ENCODE results near the gene IZUMO4. TPM values are rescaled to one million over a fixed set of nuclear protein-coding genes. Genes with fewer than 3 reads are reported as not detected.

The IZUMO4 gene
- total RNA-seq: 10 to 100 TPM in 1 of 3 donors, 1 to 10 TPM in 2; 3.6 to 12.8 (median 3.7) TPM

DNA sequence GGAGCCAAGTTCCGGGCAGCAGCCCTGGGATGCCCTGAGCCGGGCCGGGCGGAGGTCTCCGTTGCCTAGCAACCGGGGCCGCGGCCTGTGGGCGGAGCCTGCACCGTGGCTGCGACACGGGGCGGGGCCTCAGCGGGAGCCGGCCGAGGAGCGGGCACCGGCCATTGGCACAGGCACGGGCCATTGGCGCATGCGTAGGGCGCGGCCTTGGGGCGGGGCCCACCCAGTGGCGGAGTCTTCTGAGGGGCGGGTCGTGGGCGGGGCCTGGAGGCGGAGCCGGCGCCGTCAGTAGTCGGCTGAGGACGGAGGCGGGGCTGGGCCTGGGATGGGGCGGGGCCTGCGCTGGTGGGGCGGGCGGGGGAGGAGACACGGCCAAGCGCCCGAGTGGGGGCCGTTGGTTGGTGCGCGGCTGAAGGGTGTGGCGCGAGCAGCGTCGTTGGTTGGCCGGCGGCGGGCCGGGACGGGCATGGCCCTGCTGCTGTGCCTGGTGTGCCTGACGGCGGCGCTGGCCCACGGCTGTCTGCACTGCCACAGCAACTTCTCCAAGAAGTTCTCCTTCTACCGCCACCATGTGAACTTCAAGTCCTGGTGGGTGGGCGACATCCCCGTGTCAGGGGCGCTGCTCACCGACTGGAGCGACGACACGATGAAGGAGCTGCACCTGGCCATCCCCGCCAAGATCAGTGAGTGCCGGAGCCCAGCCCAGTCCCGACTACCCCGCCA lies at the start of gene IZUMO4:
Gene IZUMO4, plus strand, starts transcription at position 436 of the 723 bp plus-strand sequence. Its CDS starts 31 bp downstream, at position 467.
- TF ChIP-seq POLR2AphosphoS5 (IDR thresholded peaks at IDR 0.05) (no peak), POLR2A (IDR thresholded peaks at IDR 0.05) (no peak)
- TF ChIP-seq, protein P1, sequence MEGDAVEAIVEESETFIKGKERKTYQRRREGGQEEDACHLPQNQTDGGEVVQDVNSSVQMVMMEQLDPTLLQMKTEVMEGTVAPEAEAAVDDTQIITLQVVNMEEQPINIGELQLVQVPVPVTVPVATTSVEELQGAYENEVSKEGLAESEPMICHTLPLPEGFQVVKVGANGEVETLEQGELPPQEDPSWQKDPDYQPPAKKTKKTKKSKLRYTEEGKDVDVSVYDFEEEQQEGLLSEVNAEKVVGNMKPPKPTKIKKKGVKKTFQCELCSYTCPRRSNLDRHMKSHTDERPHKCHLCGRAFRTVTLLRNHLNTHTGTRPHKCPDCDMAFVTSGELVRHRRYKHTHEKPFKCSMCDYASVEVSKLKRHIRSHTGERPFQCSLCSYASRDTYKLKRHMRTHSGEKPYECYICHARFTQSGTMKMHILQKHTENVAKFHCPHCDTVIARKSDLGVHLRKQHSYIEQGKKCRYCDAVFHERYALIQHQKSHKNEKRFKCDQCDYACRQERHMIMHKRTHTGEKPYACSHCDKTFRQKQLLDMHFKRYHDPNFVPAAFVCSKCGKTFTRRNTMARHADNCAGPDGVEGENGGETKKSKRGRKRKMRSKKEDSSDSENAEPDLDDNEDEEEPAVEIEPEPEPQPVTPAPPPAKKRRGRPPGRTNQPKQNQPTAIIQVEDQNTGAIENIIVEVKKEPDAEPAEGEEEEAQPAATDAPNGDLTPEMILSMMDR (IDR thresholded peaks at IDR 0.05): peak; percentile 19 to 48 (median 27)
- Histone ChIP-seq H3K4me1 (peaks cover 0 to 10% of the 10 kb centered on the region in 2 donors), H3K27ac (peak within 1 kb of the TSS; percentile 92 to 97), H3K36me3 (no peaks in the 10 kb centered on the region), H3K4me3 (peak within 1 kb of the TSS; percentile 61 to 85 (median 70)), H3K27me3 (no peaks in the 10 kb centered on the region), H3K9me3 (no peaks in the 10 kb centered on the region)
- peak; percentile 98 to 100 for DNase-seq (ENCODE audit: low spot score in 2 of 2)
- intact Hi-C loops (cut with DNase I; ENCODE audit: low total_unique reads): loop anchor here (10.0 kb wide), 1 partner anchor 192 kb away; the partner anchor contains the start of genes ADAT3 and SCAMP4

DNA sequence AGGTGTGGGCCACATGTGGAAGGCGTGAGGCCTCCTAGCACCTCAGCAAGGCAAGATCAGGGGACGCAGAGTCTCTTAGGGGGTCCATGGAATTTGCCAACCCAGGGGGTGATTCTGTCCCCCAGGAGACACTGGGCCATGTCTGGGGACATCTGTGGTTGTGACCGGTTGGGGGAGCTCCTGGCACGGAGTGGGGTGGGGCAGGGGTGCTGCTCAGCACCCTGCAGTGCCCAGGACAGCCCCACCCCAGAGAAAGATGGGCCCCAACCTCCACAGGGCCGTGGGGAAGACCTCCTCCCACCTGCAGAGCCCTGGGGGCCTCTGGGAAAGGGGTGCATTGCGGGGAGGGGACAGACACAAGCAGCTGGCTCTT lies 49.7 kb upstream of the IZUMO4 start:
- Histone ChIP-seq H3K27me3 (no peaks in the 10 kb centered on the region), H3K36me3 (no peaks in the 10 kb centered on the region), H3K27ac (peak overlapping the region; percentile 98), H3K9me3 (no peaks in the 10 kb centered on the region), H3K4me1 (peaks cover 59 to 70% of the 10 kb centered on the region in 2 donors), H3K4me3 (peak overlapping the region in 2 of 3 donors; percentile 95 to 97)
- DNase-seq (ENCODE audit: low spot score in 2 of 2): no peak
- intact Hi-C loops (cut with DNase I; ENCODE audit: low total_unique reads): no loop called here
- no peak for TF ChIP-seq POLR2AphosphoS5 (IDR thresholded peaks at IDR 0.05)
- TF ChIP-seq, protein P1 (IDR thresholded peaks at IDR 0.05): no peak
- no peak for TF ChIP-seq POLR2A (IDR thresholded peaks at IDR 0.05)

DNA sequence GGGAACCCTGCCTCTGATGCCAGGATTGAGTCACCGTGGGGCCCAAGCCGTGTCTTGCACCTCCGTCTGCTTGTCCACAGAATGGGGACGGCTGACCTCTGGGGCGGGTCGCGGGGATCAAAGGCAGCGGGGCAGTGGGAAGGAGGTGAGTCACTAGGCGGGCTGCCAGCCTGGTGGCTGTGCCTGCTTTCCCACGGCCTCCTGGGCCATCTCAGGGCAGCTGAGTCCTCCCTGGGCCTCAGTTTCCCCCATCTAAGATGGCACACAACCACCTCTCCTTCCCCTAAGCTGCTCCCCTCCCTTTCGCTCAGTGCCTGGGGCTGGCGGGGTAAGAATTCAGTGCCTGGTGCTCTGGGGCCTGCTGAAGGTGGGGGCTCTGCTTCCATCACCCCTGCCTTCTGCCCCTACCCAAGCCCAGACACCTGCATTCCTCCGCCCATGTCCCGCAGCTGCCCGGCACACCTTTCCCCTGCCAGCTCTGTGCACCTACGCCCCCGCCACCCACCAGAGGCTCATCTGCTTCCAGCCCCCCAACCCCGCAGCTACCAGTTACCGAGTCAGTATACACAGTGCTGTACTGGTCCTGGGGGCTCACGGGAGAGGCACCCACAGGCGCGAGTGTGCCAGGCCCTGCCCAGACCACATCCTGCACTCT lies 49.1 kb upstream of the IZUMO4 start:
- TF ChIP-seq POLR2AphosphoS5 (IDR thresholded peaks at IDR 0.05): peak in 1 of 3 donors; percentile 61
- TF ChIP-seq, protein P1 (IDR thresholded peaks at IDR 0.05): no peak
- peak overlapping the region; percentile 98 for H3K27ac ChIP-seq
- no peaks in the 10 kb centered on the region for H3K9me3 ChIP-seq
- peak overlapping the region in 2 of 3 donors; percentile 95 to 97 for H3K4me3 ChIP-seq
- peaks cover 59 to 73% of the 10 kb centered on the region in 2 donors for H3K4me1 ChIP-seq
- intact Hi-C loops (cut with DNase I; ENCODE audit: low total_unique reads): no loop called here
- no peaks in the 10 kb centered on the region for H3K27me3 ChIP-seq
- H3K36me3 ChIP-seq: no peaks in the 10 kb centered on the region
- no peak for DNase-seq (ENCODE audit: low spot score in 2 of 2)

DNA sequence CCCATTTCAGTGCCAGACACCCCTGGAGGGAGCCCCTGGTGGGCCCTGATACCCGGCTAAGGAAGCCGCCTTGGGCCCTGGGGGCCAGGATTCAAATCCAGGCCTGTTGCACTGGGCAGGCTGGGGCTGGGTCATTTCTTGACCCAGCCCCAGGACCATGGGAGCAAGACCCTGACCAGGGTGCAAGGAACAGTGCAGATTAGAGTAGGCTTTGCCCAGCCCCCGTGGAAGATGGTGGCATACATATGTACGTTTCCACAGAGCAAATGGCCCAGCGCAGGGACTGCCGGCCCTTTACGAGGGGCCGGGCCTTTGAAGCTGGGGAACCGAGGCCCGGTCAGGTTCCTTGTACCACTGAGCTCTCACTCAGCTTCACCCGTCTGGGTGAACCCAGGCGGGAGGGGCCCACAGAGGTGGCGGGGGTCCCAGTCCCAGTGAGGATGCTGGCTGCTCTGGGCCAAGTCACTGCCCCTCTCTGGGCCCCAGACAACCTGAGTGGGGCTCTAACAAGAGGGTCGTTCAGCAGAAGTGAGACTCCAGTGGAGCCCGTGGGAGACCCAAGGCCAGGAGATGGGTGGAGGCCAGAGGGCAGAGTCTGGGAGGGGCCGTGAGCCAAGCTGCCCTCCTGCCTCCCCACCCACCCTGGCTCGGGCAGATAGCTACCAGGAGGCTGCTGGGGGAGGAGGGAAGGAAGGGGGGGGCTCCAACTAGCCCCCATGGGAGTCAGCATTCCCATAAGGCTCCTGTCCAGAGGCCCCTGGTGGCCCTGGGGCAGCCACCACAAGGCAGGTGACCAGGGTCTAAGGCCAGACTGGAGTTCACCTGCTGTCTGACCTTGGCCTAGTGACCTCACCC lies 48.4 kb upstream of the IZUMO4 start:
- no peaks in the 10 kb centered on the region for H3K9me3 ChIP-seq
- DNase-seq (ENCODE audit: low spot score in 2 of 2): no peak
- H3K4me3 ChIP-seq: peak overlapping the region; percentile 95 to 97 (median 97)
- intact Hi-C loops (cut with DNase I; ENCODE audit: low total_unique reads): no loop called here
- H3K27me3 ChIP-seq: no peaks in the 10 kb centered on the region
- peak overlapping the region; percentile 98 for H3K27ac ChIP-seq
- peaks cover 51 to 66% of the 10 kb centered on the region in 2 donors for H3K4me1 ChIP-seq
- no peaks in the 10 kb centered on the region for H3K36me3 ChIP-seq
- TF ChIP-seq, protein P1 (IDR thresholded peaks at IDR 0.05): no peak
- TF ChIP-seq POLR2A (IDR thresholded peaks at IDR 0.05): no peak
- TF ChIP-seq POLR2AphosphoS5 (IDR thresholded peaks at IDR 0.05): no peak
